SU-DHL-6 (cell line): Measurements from ENCODE around the gene OR9Q1.

Source experiments
- H2AFZ ChIP-seq: fragments of 200-600 bp; sonication (generic); 2 replicates; pipeline ENCODE4 v1.6.1; 2014; ENCODE audit warnings: low read depth, mild to moderate bottlenecking, moderate library complexity, mixed read lengths, antibody characterized with exemption, low read length; ENCODE audit not compliant: severe bottlenecking
- H3F3A ChIP-seq: fragments of 200-600 bp; shearing (Covaris generic); 2 replicates; pipeline ENCODE4 v1.6.0; 2016; ENCODE audit warnings: antibody characterized with exemption, mild to moderate bottlenecking; ENCODE audit not compliant: insufficient read depth
- H3K27ac ChIP-seq: fragments of 200-600 bp; sonication (generic); 2 replicates; pipeline ENCODE4 v1.5.1; 2016; ENCODE audit warnings: low read depth, mild to moderate bottlenecking, low read length, moderate library complexity, mixed read lengths
- H3K27me3 ChIP-seq: fragments of 200-600 bp; sonication (generic), shearing (Covaris generic); 2 replicates; pipeline ENCODE4 v1.6.0; 2014; ENCODE audit warnings: mild to moderate bottlenecking, low read length
- H3K36me3 ChIP-seq: fragments of 200-600 bp; sonication (generic); 2 replicates; pipeline ENCODE4 v1.6.1; 2014; ENCODE audit warnings: mild to moderate bottlenecking, low read length, mixed read lengths
- H3K4me2 ChIP-seq: fragments of 300-600, 200-600 bp; shearing (Covaris generic), sonication (generic); 2 replicates; pipeline ENCODE4 v1.6.0; 2014; ENCODE audit warnings: low read length, low read depth, mild to moderate bottlenecking; ENCODE audit not compliant: poor library complexity, severe bottlenecking
- H3K4me3 ChIP-seq: fragments of 200-600 bp; sonication (generic); 2 replicates; pipeline ENCODE4 v1.5.1; 2014; ENCODE audit warnings: antibody characterized with exemption, low read length, mild to moderate bottlenecking, mixed read lengths; ENCODE audit not compliant: insufficient read depth, poor library complexity, severe bottlenecking
- H3K79me2 ChIP-seq: fragments of 200-600 bp; sonication (generic); 2 replicates; pipeline ENCODE4 v1.6.1; 2014; ENCODE audit warnings: mild to moderate bottlenecking, low read length, moderate library complexity; ENCODE audit not compliant: insufficient read depth
- H3K9ac ChIP-seq: fragments of 200-600 bp; sonication (generic); 2 replicates; pipeline ENCODE4 v1.7.0; 2014; ENCODE audit warnings: mild to moderate bottlenecking, low read length
- H3K9me2 ChIP-seq: fragments of 200-600 bp; sonication (generic); replicated peaks from 2 replicates; pipeline ENCODE4 v1.6.1; 2014; ENCODE audit warnings: low read length; ENCODE audit not compliant: insufficient read depth
- H3K9me3 ChIP-seq: fragments of 200-600 bp; sonication (generic); 2 replicates; pipeline ENCODE4 v1.6.1; 2014; ENCODE audit warnings: low read length, mixed read lengths; ENCODE audit not compliant: insufficient read depth
- H4K20me1 ChIP-seq: fragments of 200-600 bp; sonication (generic); 2 replicates; pipeline ENCODE4 v1.6.1; 2014; ENCODE audit warnings: low read depth, mild to moderate bottlenecking, antibody characterized with exemption, low read length, moderate library complexity, mixed read lengths
- CTCF ChIP-seq: fragments of 200-600 bp; sonication (generic); IDR thresholded peaks from one replicate; pipeline ENCODE4 v1.5.1; 2017; ENCODE audit warnings: antibody characterized with exemption, mild to moderate bottlenecking, low read length, moderate library complexity; ENCODE audit not compliant: insufficient read depth, poor library complexity, severe bottlenecking
- EZH2phosphoT487 ChIP-seq: fragments of 200-600 bp; sonication (generic), shearing (Covaris generic); conservative IDR thresholded peaks from 2 replicates; pipeline ENCODE4 v1.6.1; 2018; ENCODE audit warnings: mild to moderate bottlenecking, antibody characterized with exemption, low read length, moderate library complexity, mixed read lengths

The OR9Q1 gene

GRCh38 chr11:58164389-58164788, 140.7 kb downstream of the OR9Q1 start:
- Histone ChIP-seq H3K27ac (no peak overlapping the region), H3K4me3 (no peak overlapping the region), H3F3A (no peaks in the 10 kb centered on the region), H3K9ac (no peak overlapping the region), H3K9me2 (no peaks in the 10 kb centered on the region; the same call in 1 of the 2 replicates), H3K27me3 (no peaks in the 10 kb centered on the region), H2AFZ (no peak overlapping the region), H4K20me1 (no peaks in the 10 kb centered on the region), H3K36me3 (no peaks in the 10 kb centered on the region), H3K79me2 (no peaks in the 10 kb centered on the region), H3K4me2 (no peak overlapping the region), H3K9me3 (no peaks in the 10 kb centered on the region)
- TF ChIP-seq CTCF: no peak
- TF ChIP-seq EZH2phosphoT487: no peak

DNA sequence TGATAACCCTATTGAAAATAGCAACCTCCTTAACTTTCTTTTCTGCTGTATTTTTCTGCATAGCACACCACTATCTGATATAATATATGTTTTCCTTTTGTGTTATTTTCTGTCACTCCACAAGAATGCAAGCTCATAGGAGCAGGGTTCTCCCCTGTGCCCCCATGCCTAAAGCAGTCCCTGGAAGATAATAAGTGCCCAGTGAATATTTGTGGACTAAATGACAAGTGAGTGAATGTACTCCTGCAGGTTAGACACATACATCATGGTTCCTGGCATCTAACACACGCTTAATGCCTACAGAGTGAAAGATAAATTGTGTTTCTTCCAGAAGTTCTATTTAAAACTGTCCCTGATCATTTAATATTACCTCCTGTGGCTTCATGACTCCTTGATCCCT, 141.3 kb downstream of the OR9Q1 start:
- no peaks in the 10 kb centered on the region; the same call in 1 of the 2 replicates for H3K9me2 ChIP-seq
- no peak overlapping the region for H3K9ac ChIP-seq
- no peak overlapping the region for H2AFZ ChIP-seq
- no peaks in the 10 kb centered on the region for H3K79me2 ChIP-seq
- H3K36me3 ChIP-seq: no peaks in the 10 kb centered on the region
- no peak overlapping the region for H3K27ac ChIP-seq
- no peak overlapping the region for H3K4me2 ChIP-seq
- no peaks in the 10 kb centered on the region for H3F3A ChIP-seq
- H3K27me3 ChIP-seq: no peaks in the 10 kb centered on the region
- H3K4me3 ChIP-seq: no peak overlapping the region
- no peaks in the 10 kb centered on the region for H3K9me3 ChIP-seq
- H4K20me1 ChIP-seq: no peaks in the 10 kb centered on the region
- TF ChIP-seq CTCF: no peak
- no peak for TF ChIP-seq EZH2phosphoT487

GRCh38 chr11:58165504-58166106, 141.9 kb downstream of the OR9Q1 start:
- Histone ChIP-seq H3K27me3 (no peaks in the 10 kb centered on the region), H3K27ac (no peak overlapping the region), H3K9me2 (no peaks in the 10 kb centered on the region; the same call in 1 of the 2 replicates), H3K9ac (no peak overlapping the region), H2AFZ (no peak overlapping the region), H3F3A (no peaks in the 10 kb centered on the region), H3K4me2 (no peak overlapping the region), H3K4me3 (no peak overlapping the region), H3K9me3 (no peaks in the 10 kb centered on the region), H3K36me3 (no peaks in the 10 kb centered on the region), H3K79me2 (no peaks in the 10 kb centered on the region), H4K20me1 (no peaks in the 10 kb centered on the region)
- TF ChIP-seq EZH2phosphoT487 (no peak), CTCF (no peak)
